Endodermal cell (in vitro differentiated cells): Measurements from ENCODE around the gene FAM13C. TPM values are rescaled to one million over a fixed set of nuclear protein-coding genes. Genes with fewer than 3 reads are reported as not detected.

Experiments
- DNase-seq: peaks from one replicate; pipeline ENCODE4 v3.0.0-alpha.2; 2017
- H3K27ac ChIP-seq: 2 replicates; pipeline ENCODE4 v1.5.1; 2013; ENCODE audit warnings: mild to moderate bottlenecking, low read depth, low read length, moderate library complexity
- H3K27me3 ChIP-seq: 2 replicates; pipeline ENCODE4 v1.6.1; 2013; ENCODE audit warnings: mild to moderate bottlenecking, low read length, moderate library complexity; ENCODE audit not compliant: insufficient read depth, control insufficient read depth, poor library complexity, severe bottlenecking
- H3K36me3 ChIP-seq: 2 replicates; pipeline ENCODE4 v1.7.0; 2013; ENCODE audit warnings: mild to moderate bottlenecking, low read length, moderate library complexity; ENCODE audit not compliant: control insufficient read depth, insufficient read depth
- H3K4me1 ChIP-seq: one replicate; pipeline ENCODE4 v1.7.0; 2013; ENCODE audit warnings: low read length; ENCODE audit not compliant: control insufficient read depth, insufficient read depth
- H3K4me3 ChIP-seq: 2 replicates; pipeline ENCODE4 v1.5.1; 2013; ENCODE audit warnings: mild to moderate bottlenecking, low read length, moderate library complexity
- H3K9ac ChIP-seq: 2 replicates; pipeline ENCODE4 v1.6.1; 2013; ENCODE audit warnings: mild to moderate bottlenecking, low read length, moderate library complexity; ENCODE audit not compliant: poor library complexity, severe bottlenecking; ENCODE audit errors: extremely low read depth
- H3K9me3 ChIP-seq: 2 replicates; pipeline ENCODE4 v1.6.1; 2013; ENCODE audit warnings: mild to moderate bottlenecking, low read length, moderate library complexity; ENCODE audit not compliant: control insufficient read depth
- H3K27ac Mint-ChIP-seq: 2 replicates; pipeline ENCODE4 v1.8.0; 2020; ENCODE audit warnings: mixed read lengths
- H3K27me3 Mint-ChIP-seq: 2 replicates; pipeline ENCODE4 v1.8.0; 2021; ENCODE audit warnings: mild to moderate bottlenecking, mixed read lengths; ENCODE audit not compliant: insufficient read depth
- H3K36me3 Mint-ChIP-seq: 2 replicates; pipeline ENCODE4 v1.8.0; 2020; ENCODE audit warnings: low read depth, mixed read lengths
- H3K4me1 Mint-ChIP-seq: 2 replicates; pipeline ENCODE4 v1.8.0; 2020; ENCODE audit warnings: mixed read lengths
- H3K4me3 Mint-ChIP-seq: 2 replicates; pipeline ENCODE4 v1.8.0; 2020; ENCODE audit warnings: mild to moderate bottlenecking, moderate library complexity, mixed read lengths
- H3K9me3 Mint-ChIP-seq: 2 replicates; pipeline ENCODE4 v1.8.0; 2020; ENCODE audit warnings: mild to moderate bottlenecking, mixed read lengths
- WGBS, 2 experiments: methylation state at CpG; one replicate each; pipeline versions ENCODE4 v1.1.5 to v1.1.7; 2013; ENCODE audit warnings: missing lambda C conversion rate in 2 of 2, mixed read lengths in 1 of 2; ENCODE audit not compliant: insufficient coverage in 1 of 2, insufficient read length in 1 of 2; 5-methylcytosine and 5-hydroxymethylcytosine counted together
- total RNA-seq, 2 donors: library from RNA; stranded (reverse); fragmentation: NEBNext Ultra II Directional in 1 of 2; extraction: Animal tissue kit (Norgen Biotek cat#: 25700) in 1 of 2; gene quantifications; 2 replicates in 1 of 2; 3 replicates in 1 of 2; pipeline ENCODE4 v1.2.1, GENCODE V29; 2021
- TF ChIP-seq, protein P1 (sequence below): fragments of 200-600 bp; sonication (generic); conservative IDR thresholded peaks from 2 replicates; pipeline ENCODE4 v1.5.0; 2021; ENCODE audit warnings: antibody characterized with exemption, mild to moderate bottlenecking

FAM13C gene
- total RNA-seq, 2 donors from 2014 or later, result 2.5 to 3.7 TPM

DNA sequence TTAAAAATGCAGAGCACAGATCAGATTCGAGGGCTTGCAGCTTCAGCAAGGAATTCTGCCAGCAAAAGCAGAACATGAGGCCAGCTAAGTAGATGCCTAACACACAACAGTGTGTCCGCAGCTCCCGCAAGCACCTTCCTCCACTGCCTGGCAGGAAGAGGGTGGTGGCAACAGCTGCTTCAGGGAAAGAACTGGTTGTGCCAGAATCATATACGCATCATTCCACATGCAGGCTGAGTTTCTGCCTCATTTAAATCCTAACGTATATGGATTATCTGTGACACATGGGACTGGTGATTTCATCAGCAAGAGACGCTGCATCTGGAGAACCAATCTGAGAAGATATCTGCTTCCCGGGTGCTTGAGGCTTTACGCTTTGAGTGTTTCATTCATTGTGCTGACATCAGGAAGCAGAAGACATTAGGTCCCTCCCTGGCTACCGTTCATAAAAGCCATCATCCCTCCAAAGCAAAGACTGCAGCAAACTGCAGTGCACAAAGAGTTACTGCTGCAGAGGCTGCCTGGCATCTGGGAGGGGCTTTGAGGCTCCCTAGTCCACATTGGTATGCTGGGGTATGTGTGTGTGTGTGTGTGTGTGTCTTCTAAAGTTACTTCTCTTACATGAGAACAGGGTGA lies 78.8 kb downstream of the FAM13C start:
- no peak overlapping the region for H3K27ac Mint-ChIP-seq
- Histone ChIP-seq H3K9ac (no peak overlapping the region), H3K27me3 (no peaks in the 10 kb centered on the region), H3K4me1 (no peaks in the 10 kb centered on the region), H3K4me3 (no peak overlapping the region), H3K27ac (no peak overlapping the region), H3K9me3 (no peaks in the 10 kb centered on the region), H3K36me3 (peaks cover 7% of the 10 kb centered on the region)
- H3K36me3 Mint-ChIP-seq, result no peaks in the 10 kb centered on the region
- TF ChIP-seq, protein P1, sequence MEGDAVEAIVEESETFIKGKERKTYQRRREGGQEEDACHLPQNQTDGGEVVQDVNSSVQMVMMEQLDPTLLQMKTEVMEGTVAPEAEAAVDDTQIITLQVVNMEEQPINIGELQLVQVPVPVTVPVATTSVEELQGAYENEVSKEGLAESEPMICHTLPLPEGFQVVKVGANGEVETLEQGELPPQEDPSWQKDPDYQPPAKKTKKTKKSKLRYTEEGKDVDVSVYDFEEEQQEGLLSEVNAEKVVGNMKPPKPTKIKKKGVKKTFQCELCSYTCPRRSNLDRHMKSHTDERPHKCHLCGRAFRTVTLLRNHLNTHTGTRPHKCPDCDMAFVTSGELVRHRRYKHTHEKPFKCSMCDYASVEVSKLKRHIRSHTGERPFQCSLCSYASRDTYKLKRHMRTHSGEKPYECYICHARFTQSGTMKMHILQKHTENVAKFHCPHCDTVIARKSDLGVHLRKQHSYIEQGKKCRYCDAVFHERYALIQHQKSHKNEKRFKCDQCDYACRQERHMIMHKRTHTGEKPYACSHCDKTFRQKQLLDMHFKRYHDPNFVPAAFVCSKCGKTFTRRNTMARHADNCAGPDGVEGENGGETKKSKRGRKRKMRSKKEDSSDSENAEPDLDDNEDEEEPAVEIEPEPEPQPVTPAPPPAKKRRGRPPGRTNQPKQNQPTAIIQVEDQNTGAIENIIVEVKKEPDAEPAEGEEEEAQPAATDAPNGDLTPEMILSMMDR, result no peak
- no peak overlapping the region for H3K4me3 Mint-ChIP-seq
- peak; percentile 63 for DNase-seq
- H3K27me3 Mint-ChIP-seq, result no peaks in the 10 kb centered on the region
- no peaks in the 10 kb centered on the region for H3K9me3 Mint-ChIP-seq
- H3K4me1 Mint-ChIP-seq, result no peaks in the 10 kb centered on the region
- WGBS, 2 experiments, result 84 to 88% methylated on average over 9 of the region's 9 CpGs

- H3K27me3 ChIP-seq, result no peaks in the 10 kb centered on the region
- no peak overlapping the region for H3K4me3 ChIP-seq
- Mint-ChIP-seq H3K4me1 (no peaks in the 10 kb centered on the region), H3K9me3 (no peaks in the 10 kb centered on the region), H3K4me3 (no peak overlapping the region), H3K27me3 (no peaks in the 10 kb centered on the region), H3K27ac (no peak overlapping the region), H3K36me3 (no peaks in the 10 kb centered on the region)
- no peak overlapping the region for H3K9ac ChIP-seq
- H3K4me1 ChIP-seq, result no peaks in the 10 kb centered on the region
- 100% methylated on average over 1 of the region's 1 CpG; no CpG with 5 or more reads in 1 of the 2 experiments for WGBS, 2 experiments
- H3K27ac ChIP-seq, result no peak overlapping the region
- no peaks in the 10 kb centered on the region for H3K9me3 ChIP-seq
- DNase-seq, result no peak
- TF ChIP-seq, protein P1, result no peak
- peaks cover 7% of the 10 kb centered on the region for H3K36me3 ChIP-seq
Observed at GRCh38 chr10:59281861-59282260, 80.5 kb downstream of the FAM13C start.

DNA sequence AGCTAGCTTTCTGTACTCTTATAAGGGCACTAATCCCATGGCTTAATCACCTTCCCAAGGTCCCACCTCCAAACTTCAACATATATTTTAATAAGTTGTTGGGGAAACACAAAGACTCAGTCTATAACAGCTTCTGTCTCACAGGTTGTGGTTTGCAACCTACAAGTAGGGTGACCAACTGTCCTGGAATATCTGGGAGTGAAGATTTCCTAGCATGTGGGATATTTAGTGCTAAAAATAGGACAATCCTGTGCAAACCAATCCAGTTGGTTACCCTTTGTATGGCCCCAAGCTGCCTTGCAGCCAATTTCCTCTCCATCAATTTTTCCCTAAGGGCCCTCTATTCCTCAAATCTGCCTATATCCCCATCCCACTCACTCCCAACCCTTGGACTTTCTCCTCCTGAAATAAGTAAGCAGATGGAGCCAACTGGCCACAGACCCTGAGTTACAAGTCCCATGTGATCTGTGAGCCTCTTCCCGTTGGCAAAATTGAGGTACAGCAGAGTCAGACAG lies 82.3 kb downstream of the FAM13C start:
- H3K4me1 Mint-ChIP-seq, result no peaks in the 10 kb centered on the region
- Histone ChIP-seq H3K9ac (no peak overlapping the region), H3K4me1 (no peaks in the 10 kb centered on the region), H3K4me3 (no peak overlapping the region), H3K36me3 (peaks cover 7% of the 10 kb centered on the region), H3K27me3 (no peaks in the 10 kb centered on the region), H3K9me3 (no peaks in the 10 kb centered on the region), H3K27ac (no peak overlapping the region)
- no peak overlapping the region for H3K27ac Mint-ChIP-seq
- H3K27me3 Mint-ChIP-seq, result no peaks in the 10 kb centered on the region
- H3K36me3 Mint-ChIP-seq, result no peaks in the 10 kb centered on the region
- WGBS, 2 experiments, result 93 to 100% methylated on average over 1 of the region's 1 CpG
- TF ChIP-seq, protein P1, result no peak
- no peak for DNase-seq
- H3K4me3 Mint-ChIP-seq, result no peak overlapping the region
- no peaks in the 10 kb centered on the region for H3K9me3 Mint-ChIP-seq
